ENCODE data around the gene ANKS1A. TPM values are rescaled to one million over a fixed set of nuclear protein-coding genes. Genes with fewer than 3 reads are reported as not detected.
"Not testable (repeated sequence)": the region's sequence is repeated elsewhere in the genome, so short reads cannot be mapped to it uniquely, and the experiment has no call there.

ANKS1A gene
- total RNA-seq, 1 donor from 2014 or later, result 12.2 TPM

DNA sequence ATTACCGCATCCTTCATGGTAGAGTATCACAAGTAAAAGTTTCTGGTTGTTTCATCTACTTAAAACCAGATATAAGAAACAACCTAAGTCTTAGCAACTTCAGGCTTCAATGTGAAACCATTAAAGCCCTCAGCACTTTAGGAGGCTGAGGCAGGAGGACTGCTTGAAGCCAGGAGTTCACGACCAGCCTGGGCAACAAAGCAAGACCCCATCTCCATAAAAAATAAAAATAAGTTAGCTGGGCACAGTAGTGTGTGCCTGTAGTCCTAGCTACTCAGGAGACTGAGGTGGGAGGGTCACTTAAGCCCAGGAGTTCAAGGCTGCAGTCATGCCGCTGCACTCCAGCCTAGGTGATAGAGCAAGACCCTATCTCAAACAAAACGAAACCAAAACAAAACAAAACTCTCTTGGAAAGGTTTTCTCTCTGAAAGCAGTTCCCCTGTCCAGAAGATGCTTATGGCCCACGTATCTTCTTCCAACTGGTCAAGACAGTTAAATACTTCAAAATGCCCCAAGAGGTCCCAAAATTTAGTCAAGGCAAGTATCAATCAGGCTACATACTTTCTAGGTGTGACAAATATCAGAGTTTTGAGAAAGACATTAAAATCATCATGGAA is 11.1 kb upstream of the ANKS1A start:
- DNase-seq (ENCODE audit: low spot score in 2 of 2) (no peak), FAIRE-seq (no peak)

DNA sequence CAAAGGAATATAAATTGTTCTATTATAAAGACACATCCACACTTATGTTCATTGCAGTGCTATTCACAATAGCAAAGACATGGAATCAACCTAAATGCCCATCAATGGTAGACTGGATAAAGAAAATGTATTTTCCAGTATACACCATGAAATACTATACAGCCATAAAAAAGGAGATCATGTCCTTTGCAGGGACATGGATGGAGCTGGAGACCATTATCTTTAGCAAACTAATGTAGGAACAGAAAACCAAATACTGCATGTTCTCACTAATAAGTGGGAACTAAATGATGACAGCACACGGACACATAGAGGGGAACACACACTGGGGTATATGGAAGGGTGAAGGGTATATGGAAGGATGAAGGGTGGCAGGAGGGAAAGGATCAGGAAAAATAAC is 5.0 kb upstream of the ANKS1A start:
- DNase-seq (ENCODE audit: low spot score in 2 of 2); FAIRE-seq: not testable (repeated sequence)

DNA sequence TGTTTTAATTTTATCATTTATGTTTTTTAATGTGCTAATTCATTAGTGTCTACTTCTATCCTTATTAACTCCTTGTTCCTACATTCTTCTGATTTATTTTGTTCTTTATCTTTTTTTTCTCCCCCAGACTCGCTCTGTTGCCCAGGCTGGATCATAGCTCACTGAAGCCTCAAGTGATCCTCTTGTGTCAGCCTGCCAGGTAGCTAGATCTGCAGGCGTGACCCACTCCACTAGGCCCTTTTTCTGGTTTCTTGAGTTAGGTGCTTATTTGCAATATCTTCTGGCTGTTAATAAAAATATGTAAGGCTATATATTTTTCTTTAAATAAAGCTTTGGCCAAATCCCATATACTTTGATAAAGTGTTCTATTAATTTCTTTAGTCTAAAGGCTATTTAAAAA is 4.1 kb upstream of the ANKS1A start:
- DNase-seq (ENCODE audit: low spot score in 2 of 2), result no peak
- FAIRE-seq, result no peak

DNA sequence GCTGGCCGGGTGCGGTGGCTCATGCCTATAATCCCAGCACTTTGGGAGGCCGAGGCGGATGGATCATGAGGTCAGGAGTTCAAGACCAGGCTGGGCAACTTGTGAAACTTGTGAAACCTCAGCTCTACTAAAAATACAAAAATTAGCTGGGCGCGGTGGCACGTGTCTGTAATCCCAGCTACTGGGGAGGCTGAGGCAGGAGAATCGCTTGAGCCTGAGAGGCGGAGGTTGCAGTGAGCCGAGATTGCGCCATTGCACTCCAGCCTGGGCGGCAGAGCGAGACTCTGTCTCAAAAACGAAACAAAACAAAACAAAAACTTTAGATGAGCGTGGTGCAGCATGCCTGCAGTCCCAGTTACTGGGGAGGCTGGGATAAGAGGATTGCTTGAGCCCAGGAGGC is 3.2 kb upstream of the ANKS1A start:
- DNase-seq (ENCODE audit: low spot score in 2 of 2); FAIRE-seq: not testable (repeated sequence)

DNA sequence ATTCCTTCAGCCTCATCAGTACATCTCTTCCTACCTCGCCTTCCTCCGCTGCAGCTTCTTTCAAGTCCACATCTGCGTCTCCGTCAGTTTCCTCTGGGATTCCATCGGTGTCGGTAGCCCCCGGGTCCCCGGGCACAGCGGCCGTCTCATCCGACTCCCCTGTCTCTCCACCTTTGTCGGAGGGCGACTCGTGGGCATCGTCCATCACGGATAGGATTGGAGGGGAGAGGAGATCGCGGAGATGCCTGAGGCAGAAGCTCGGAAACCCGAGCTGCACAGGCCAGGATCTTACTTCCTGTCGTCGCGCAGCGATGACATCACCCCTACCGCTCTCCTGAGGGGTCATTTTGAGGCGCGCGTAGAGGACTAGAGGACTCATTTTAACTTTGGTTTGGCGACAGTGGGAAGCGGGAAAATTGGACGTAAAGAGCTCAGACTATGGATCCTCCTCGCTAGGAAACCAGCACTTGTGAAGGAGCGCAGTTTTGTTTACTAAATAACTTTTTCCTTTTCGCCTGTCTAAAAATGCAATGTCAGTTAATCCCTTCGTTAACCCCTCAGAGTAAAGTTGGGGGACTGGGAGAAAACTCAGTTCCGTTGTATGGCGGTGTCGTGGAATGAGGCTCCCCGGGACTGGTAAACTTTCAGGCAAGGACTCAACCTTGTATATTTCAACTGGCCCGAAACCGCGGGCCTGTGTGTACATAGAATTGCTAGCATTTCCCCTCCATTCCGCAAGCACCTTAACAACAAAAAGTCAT is 1.1 kb upstream of the ANKS1A start, which contains the start of gene TAF11:
Gene TAF11 (minus strand): TSS at position 290 of the 761 bp plus-strand sequence. CDS start 85 bp downstream, at position 205.
- FAIRE-seq (no peak), DNase-seq (ENCODE audit: low spot score in 2 of 2) (peak; percentile 57 to 76)

DNA sequence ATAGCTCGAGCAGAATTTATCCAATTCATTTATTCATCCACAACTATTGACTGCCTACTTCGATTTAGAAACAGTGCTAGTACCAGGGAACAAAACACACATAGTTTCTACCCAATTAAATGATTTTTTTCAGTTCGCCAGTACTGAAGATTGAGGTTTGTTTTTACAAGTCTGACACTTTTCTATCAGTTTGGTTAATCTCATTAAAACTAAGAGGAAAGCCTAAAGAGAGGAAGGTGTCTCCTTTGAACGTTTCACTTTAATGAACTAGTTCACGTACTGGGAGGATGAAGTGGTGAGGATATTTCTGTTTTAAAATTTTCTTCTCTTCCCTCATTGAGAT is 570 bp upstream of the ANKS1A start:
- no peak for FAIRE-seq

DNA sequence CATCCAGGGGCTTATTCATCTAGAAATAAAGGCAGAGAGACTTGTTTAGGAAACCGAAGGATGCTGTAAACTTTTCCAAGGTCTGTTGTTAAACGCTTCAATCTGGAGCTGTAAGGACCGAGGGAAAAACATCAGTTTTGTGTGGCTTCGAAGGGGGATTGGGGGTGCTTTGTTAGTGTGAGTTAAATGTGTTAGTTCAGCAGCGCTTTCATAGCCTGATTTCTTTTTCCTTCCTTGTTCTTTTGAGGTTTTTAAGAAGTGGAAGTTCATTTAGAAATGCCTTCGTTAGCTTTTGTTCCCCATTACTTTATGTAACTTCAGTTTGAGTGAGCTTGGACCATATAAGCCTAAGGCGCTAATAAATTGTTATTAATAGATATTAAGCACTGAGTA is 1.5 kb downstream of the ANKS1A start:
- no peak for FAIRE-seq
- DNase-seq (ENCODE audit: low spot score in 2 of 2), result no peak

More for the DNA sequence above, 570 bp upstream of the ANKS1A start:
- peak in 1 of 2 donors; percentile 6 for DNase-seq (ENCODE audit: low spot score in 2 of 2)

DNA sequence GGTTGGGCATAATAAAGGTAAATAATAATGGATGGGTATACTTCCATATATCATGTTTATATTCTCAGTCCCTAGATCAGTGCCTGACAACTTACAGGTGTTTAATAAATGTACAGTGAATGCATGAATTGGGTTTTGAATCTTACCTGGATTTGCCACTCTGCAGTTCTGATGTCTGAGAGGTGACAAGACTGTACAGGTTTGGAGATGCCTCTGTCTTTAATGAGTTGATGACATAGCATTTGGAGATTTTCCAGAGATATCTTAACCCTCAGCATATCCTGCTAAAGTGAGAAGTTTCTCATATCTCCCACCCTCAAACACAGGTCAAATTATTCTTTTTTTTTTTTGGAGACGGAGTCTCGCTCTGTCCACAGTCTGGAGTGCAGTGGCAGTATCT is 2.2 kb downstream of the ANKS1A start:
- FAIRE-seq, result no peak
- no peak for DNase-seq (ENCODE audit: low spot score in 2 of 2)

DNA sequence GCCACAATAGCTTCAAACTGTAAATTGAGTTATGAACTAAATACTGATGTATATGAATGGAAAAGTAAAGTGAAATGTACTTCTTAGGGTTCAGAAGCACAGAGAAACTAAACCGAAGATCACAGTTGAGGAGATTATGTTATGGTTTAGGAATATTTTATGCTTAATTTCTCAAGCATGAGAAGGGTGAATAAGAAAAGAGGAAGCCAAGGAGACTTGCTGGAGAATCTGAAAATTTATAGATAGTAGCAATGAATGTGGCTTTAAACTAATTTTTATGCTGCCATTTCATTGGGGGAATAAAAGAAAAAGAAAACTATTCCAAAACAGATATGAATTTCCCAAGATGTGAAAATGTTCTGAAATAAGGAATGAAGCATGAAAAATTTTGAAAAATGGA is 5.6 kb downstream of the ANKS1A start:
- DNase-seq (ENCODE audit: low spot score in 2 of 2), result no peak
- FAIRE-seq, result no peak

DNA sequence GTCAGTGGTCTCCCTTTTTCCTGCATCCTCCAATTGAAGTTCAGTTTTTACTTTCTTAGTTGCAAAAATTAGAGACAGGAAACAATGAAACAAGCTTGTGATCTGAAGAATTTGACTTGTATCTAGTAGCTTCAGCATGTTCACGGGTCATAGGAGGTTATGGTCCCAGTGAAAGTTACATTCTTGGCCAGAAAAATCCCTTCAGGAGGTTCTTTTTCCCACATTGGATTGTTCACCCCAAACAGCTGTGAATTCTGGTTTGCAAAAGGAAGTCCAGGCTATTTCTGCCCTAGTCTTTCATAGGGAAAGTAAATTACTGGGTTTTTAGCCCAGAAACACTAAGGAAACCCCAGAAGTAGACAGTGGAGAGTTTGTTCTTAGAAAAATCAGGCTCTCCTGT is 8.1 kb downstream of the ANKS1A start:
- DNase-seq (ENCODE audit: low spot score in 2 of 2) (no peak), FAIRE-seq (no peak)

DNA sequence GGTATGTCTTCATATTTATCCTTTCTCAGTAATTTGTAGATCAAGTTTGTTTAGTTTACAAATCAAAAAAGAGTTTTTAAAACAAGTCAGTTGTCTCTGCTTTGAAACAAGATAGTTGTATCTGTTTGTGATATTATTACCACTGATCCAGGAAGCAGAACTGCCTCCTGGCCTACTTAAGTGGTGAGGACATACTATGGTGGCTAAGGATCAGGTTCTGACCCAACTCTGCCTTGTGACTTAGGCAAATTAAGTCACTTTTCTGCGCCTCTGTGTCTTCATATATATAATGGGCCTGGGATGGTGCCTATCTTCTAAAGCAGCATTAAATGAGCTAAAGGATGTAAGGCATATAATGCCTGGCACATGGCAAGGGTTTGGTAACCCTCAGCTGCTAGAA is 8.7 kb downstream of the ANKS1A start:
- DNase-seq (ENCODE audit: low spot score in 2 of 2) (no peak), FAIRE-seq (no peak)

DNA sequence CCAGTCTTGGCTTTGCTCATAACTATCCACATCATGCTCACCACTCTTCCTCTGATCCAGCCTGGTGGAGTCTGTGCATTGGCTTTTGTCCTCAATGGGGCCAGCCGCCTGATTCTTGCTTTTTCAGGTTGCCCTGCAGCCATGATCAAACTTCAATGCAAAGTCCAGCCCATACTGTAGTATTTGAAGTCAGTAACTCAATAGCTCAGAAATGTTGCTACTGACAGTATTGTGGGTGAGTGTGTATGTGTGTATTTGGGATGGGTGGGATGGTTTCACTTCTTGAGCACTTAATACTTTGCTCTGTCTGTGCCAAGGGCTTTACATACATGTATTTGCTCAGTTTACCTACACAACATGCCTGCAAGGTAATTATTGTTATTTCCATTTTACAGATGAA is 10.7 kb downstream of the ANKS1A start:
- not testable (repeated sequence) for DNase-seq (ENCODE audit: low spot score in 2 of 2); FAIRE-seq

DNA sequence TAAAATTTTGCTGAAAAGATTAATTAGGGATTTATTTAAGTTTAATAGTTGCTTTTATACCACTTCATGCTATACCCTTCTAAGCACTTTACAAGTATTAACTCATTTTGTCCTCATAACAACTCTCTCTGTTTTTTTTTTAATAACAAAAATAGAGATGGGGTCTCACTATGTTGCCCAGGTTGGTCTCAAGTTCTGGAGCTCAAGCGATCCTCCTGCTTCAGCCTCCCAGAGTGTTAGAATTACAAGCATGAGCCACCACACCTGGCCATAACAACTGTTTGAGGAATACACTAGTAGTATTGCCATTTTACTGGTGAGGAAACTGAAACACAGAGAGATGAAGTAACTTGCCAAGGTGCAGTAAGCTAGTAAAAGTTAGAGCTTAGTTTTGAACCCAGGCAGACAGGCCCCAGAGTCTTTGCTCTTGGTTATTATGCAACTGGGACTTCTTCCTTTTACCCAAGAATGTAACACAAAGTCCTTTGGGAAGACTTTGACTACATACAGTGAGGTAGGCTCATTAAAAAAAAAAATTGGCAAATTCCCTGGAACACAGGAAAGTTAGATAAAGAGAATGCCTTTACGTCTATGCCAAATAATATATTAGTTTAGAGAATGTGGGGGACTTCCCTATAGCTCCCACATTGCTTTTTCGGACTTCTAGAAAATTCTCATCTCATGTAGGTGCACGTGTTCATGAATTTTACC is 11.4 kb downstream of the ANKS1A start:
- no peak for FAIRE-seq

DNA sequence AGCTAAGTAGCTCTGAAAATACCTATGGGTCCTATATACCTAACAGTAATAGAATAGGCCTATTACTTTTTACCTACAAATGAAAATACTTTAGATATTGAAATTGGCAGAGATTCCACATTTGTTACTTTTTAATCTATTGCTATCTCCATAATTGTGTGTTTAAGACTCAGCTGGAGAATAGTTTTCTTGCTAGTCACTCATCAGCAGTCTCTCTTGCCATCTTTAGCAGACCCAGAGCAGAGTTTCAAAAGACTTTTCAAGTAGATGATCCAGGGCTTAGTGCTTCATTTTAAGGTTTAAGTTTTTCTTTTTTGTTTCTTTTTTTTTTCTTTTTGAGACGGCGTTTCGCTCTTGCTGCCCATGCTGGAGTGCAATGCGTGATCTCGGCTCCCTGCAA is 12.9 kb downstream of the ANKS1A start:
- no peak for FAIRE-seq

More for the DNA sequence above, 11.4 kb downstream of the ANKS1A start:
- DNase-seq (ENCODE audit: low spot score in 2 of 2), result no peak

DNA sequence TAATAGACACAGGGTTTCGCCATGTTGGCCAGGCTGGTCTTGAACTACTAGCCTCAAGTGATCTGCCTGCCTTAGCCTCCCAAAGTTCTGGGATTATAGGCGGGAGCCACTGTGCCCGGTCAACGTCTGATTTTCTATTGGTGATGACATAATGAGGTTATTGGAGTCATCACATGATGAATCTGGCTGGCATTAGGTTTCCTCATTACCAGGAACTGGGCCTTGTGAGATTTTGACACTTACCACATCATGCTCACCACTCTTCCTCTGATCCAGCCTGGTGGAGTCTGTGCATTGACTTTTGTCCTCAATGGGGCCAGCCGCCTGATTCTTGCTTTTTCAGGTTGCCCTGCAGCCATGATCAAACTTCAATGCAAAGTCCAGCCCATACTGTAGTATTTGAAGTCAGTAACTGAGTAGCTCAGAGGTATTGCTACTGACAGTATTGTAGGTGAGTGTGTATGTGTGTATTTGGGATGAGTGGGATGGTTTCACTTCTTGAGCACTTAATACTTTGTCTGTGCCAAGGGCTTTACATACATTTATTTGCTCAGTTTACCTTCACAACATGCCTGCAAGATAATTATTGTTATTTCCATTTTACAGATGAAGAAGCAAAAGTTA is 16.0 kb downstream of the ANKS1A start:
- no peak for FAIRE-seq
- DNase-seq (ENCODE audit: low spot score in 2 of 2), result no peak

More for the DNA sequence above, 12.9 kb downstream of the ANKS1A start:
- no peak for DNase-seq (ENCODE audit: low spot score in 2 of 2)

DNA sequence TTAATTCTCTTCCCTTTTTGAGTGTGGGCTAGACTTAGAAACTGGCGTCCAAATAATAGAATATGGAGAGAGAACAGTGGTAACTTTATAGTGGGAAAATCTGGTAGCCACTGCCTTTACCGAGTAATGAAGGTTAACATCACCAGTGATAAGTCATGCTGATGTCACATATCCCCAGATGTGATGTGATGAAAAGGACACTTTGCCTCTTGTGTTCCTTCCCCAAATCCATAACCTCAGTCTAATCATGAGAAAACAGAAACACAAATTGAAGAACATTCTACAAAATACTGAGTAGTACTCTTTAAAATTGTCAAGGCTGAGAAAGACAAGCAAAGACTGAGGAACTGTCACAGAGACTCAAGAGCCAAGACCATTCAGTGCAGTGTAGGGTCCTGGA is 17.8 kb downstream of the ANKS1A start:
- FAIRE-seq (no peak), DNase-seq (ENCODE audit: low spot score in 2 of 2) (no peak)

DNA sequence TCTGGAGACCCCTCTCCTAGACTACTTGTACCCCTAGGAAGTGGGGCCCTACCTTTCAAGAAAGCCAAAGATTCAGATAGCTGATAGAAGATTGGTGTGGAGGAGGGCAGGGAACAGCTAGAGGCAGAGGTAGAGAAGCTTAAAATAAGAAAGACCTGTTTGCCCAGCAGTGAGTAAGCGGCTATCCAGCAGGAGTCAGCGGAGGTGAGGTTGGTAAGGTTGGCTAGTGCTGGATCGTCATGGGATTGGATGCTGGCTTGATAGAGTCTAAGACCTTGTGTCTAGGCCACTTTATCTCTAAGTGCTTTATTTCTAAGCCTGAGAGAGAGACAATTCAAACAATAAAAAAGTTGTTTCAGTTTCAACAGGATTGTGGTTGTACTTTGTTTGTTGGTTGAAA is 19.1 kb downstream of the ANKS1A start:
- no peak for FAIRE-seq
- DNase-seq (ENCODE audit: low spot score in 2 of 2), result no peak

DNA sequence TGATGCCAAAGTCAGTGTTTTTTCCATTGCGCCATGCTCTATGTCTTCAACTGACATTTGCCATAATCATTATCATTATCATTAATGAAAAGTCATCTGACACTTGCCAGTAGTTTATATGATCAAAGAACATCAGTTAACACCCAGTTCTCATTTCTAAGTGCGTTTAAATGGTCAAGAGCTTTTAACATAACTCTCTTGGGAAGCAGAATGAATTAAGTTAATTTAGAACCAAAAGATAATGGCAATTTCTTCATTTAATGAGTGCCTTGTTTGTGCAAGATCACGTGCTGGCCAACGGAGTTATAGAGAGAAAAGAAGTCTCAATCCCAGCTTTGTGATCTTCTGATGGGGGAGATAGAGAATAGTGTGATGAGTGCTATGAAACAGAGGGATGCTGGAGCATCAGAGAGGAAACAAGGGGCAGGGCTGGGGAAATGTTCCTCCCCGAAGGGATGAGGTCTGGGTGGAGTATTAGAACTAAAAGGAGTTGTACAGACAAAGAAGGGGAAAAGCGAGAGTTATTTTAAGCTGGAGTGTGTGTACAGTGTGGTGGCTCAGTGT is 20.3 kb downstream of the ANKS1A start:
- FAIRE-seq, result no peak
- no peak for DNase-seq (ENCODE audit: low spot score in 2 of 2)

DNA sequence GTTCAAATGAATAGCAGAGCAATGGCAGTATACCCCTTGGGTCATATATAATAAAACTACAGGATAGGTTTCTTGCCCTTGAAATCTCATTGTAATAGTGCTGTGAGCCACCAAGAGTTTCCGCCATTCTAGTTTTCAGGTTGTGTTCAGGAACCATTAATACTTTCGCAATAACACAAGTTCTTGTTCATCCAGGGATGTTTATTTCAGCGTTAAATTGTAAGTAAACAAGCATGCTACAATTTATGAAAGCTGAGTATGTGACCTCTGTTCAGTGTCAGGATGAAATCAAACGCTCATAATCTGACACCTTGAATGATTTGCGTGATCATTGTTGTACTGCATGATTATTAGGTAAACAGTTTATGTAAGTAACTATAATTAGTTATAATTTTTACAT is 22.8 kb downstream of the ANKS1A start:
- FAIRE-seq (no peak), DNase-seq (ENCODE audit: low spot score in 2 of 2) (no peak)

DNA sequence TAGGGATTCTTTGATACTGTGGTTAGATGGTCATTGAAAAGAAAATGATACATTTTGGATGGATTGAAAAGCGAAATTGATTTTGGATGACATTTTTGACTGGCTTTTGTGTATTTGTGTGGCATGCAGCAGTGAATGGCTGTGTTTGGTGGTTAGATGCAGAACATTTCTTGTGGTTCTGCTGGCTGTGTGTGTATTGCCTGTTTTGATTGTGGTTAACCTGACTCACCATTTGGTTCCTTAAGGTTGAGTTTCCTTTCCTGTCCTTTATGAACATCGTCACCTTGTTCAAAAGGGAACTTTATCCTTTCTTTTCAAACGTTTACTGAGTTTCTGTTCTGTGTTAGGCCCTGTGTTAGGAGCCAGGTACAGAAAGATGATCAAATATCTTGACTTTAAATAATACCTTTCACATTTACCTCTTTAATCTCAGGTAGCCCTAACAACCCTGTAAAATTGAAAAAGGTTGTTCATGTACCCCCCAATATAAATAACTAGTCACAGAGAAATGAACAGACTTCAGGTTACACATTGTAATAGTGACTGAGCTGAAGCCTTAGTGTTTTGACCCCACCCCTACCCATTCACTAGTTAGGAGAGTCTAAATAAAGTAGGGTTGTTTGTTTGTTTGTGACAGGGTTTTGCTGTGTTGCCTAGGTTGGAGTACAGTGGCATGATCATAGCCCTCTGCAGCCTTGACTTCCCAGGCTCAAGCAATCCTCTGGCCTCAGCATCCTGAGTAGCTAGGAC is 23.8 kb downstream of the ANKS1A start:
- DNase-seq (ENCODE audit: low spot score in 2 of 2), result no peak
- no peak for FAIRE-seq

All from frontal cortex (tissue), 4 donors.